Gastrocnemius medialis (tissue), 4 donors: ENCODE results near the gene PRSS56. TPM values are rescaled to one million over a fixed set of nuclear protein-coding genes. Genes with fewer than 3 reads are reported as not detected.
A peak's percentile ranks its signal among the peaks of the same experiment; 100 is the strongest.

Experiments used
- ATAC-seq, 2 donors: fragments of 150-250 bp; one replicate each; pipeline ENCODE4 v1.9.1; 2016
- DNase-seq, 2 donors: peaks; one replicate each; pipeline ENCODE4 v3.0.0-alpha.2; 2019
- H3K27ac ChIP-seq, 4 donors: fragments of 200-600 bp; sonication (generic); 1 replicate in 1 of 4; 2 replicates in 3 of 4; pipeline ENCODE4 v1.5.1; 2016 to 2018; ENCODE audit warnings: mild to moderate bottlenecking in 2 of 4, moderate library complexity in 1 of 4
- H3K27me3 ChIP-seq, 3 donors: fragments of 200-600 bp; sonication (generic) in 2 of 3; 1 replicate in 1 of 3; 2 replicates in 2 of 3; pipeline versions ENCODE4 v1.5.1 to v1.6.0; 2016 to 2019; ENCODE audit warnings: mild to moderate bottlenecking in 1 of 3, moderate library complexity in 1 of 3
- H3K36me3 ChIP-seq, 2 donors: fragments of 200-600 bp; sonication (generic) in 1 of 2; one replicate each; pipeline ENCODE4 v1.5.1; 2017 to 2018
- H3K4me1 ChIP-seq, 2 donors: fragments of 200-600 bp; sonication (generic) in 1 of 2; one replicate each; pipeline ENCODE4 v1.5.1; 2016 to 2017; ENCODE audit warnings: mild to moderate bottlenecking in 2 of 2
- H3K4me3 ChIP-seq, 4 donors: fragments of 200-600 bp; sonication (generic) in 3 of 4; 1 replicate in 1 of 4; 2 replicates in 3 of 4; pipeline ENCODE4 v1.5.1; 2016 to 2019; ENCODE audit warnings: mild to moderate bottlenecking in 2 of 4
- H3K9me3 ChIP-seq, 3 donors: fragments of 200-600 bp; sonication (generic) in 2 of 3; 1 replicate in 1 of 3; 2 replicates in 2 of 3; pipeline ENCODE4 v1.5.1; 2016 to 2019
- POLR2A ChIP-seq, 2 donors: fragments of 450-650 bp; IDR thresholded peaks; one replicate each; pipeline ENCODE4 v1.6.1; 2017; ENCODE audit warnings: antibody characterized with exemption in 2 of 2, mild to moderate bottlenecking in 2 of 2, moderate library complexity in 2 of 2
- in situ Hi-C, 4 donors: fragments of 200-750 bp; cut with MboI; loops; one replicate each; pipeline versions ENCODE4 v1.15.0 to v1.8.0; 2017; ENCODE audit warnings: low sequenced_read_pairs in 4 of 4
- intact Hi-C: fragments of 100-400 bp; cut with DNase I; formaldehyde crosslinking; loops from one replicate; pipeline ENCODE4 v1.15.1; 2023; ENCODE audit warnings: low total_unique reads
- total RNA-seq, 4 donors: library from RNA; depleted of rRNA; stranded (reverse); fragments of >200 nt; gene quantifications; one replicate each; pipeline versions ENCODE4 v1.1.0 to v1.2.3, GENCODE V29; 2016
- TF ChIP-seq, protein P1 (sequence below), 5 experiments: fragments of 450-650 bp in 3 of 5; fragments of 200-600 bp in 2 of 5; sonication (generic) in 2 of 5; IDR thresholded peaks in 4 of 5; conservative IDR thresholded peaks in 1 of 5; 1 replicate in 4 of 5; 2 replicates in 1 of 5; pipeline ENCODE4 v1.5.1; 2016 to 2019; ENCODE audit warnings: antibody characterized with exemption in 5 of 5, mild to moderate bottlenecking in 3 of 5, moderate library complexity in 3 of 5

PRSS56 gene
- total RNA-seq, 4 donors from 2014 or later = 1.0 to 3.2 (median 2.2) TPM

DNA sequence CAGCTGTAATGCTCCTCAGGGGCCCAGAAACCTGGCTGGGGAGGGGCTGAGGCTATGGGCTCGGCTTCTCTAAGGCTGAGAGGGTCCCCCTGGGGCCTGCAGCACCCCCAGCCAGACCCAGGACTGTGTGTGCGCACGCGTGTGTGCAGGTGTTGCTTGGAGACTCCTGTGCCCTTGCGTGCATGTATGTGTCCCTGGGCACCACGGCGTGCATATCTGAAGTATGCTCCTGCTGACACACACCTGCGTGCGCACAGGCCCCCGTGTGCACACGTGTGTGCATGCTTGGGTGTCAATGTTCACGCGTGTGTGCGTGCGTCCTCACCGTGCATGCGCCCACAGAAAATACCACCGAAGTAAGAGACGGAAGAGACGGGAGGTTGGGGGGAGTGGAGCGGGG lies 17.7 kb upstream of the PRSS56 start:
- DNase-seq (no peak), ATAC-seq (no peak)
- intact Hi-C loops = no loop called here
- H3K9me3 ChIP-seq = no peaks in the 10 kb centered on the region
- peaks cover 0 to 10% of the 10 kb centered on the region in 2 donors for H3K4me1 ChIP-seq
- no peaks in the 10 kb centered on the region for H3K36me3 ChIP-seq
- H3K4me3 ChIP-seq = peak overlapping the region in 2 of 4 donors; percentile 48 to 53
- no peak overlapping the region for H3K27ac ChIP-seq
- in situ Hi-C loops = loop anchor here in 1 of 4 donors (25.0 kb wide), 1 partner anchor 590 kb away; no protein-coding TSS in a partner anchor
- no peak for TF ChIP-seq POLR2A (IDR thresholded peaks at IDR 0.05)
- TF ChIP-seq, protein P1, sequence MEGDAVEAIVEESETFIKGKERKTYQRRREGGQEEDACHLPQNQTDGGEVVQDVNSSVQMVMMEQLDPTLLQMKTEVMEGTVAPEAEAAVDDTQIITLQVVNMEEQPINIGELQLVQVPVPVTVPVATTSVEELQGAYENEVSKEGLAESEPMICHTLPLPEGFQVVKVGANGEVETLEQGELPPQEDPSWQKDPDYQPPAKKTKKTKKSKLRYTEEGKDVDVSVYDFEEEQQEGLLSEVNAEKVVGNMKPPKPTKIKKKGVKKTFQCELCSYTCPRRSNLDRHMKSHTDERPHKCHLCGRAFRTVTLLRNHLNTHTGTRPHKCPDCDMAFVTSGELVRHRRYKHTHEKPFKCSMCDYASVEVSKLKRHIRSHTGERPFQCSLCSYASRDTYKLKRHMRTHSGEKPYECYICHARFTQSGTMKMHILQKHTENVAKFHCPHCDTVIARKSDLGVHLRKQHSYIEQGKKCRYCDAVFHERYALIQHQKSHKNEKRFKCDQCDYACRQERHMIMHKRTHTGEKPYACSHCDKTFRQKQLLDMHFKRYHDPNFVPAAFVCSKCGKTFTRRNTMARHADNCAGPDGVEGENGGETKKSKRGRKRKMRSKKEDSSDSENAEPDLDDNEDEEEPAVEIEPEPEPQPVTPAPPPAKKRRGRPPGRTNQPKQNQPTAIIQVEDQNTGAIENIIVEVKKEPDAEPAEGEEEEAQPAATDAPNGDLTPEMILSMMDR (IDR thresholded peaks at IDR 0.05 in 4 of 5, conservative IDR thresholded peaks at IDR 0.05 in 1 of 5) = no peak
- peaks cover 0 to 9% (median 0%) of the 10 kb centered on the region in 3 donors for H3K27me3 ChIP-seq

DNA sequence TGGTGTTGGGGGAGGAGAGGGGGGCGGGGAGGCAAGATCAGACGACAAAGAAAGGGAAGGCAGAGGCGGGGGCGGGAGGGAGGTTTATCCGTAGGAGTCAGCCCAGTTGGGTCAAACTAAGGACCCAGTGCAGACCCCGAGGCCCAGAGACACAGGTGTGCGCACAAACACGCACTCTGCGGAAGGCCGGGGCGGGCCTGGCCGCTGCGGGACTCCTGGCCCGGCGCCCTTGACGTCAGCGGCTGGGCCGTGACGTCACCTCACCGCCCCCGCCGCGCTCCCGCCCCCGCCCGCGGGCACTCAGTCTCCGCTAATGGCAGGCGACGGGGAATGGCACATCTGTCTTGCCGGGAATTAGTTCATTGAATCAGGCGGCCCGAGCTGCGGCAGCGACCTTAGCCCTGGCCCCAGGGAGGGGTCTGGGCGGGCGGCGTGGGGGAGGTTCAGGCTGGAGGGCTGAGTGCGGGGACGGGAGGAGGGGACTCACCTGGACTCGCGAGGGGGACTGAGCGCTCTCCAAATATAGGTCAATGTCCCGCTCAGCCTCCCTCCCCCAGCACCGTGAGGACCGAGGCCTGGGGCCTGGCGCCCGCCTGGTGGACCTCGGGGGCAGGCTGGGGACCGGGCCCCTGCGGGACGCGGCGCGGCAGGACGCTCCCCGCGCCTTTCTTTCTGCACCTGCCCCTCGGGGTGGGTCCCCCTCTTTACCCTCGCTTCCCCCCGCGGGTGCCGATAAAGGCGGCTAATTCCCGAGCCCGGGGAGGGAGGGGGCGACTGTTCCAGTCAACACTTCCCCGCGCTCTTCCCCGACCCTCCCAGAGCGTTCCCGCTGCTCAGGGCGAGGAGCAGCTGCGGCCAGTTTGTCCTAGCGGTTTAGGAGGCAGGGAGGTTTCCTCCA lies 17.0 kb upstream of the PRSS56 start:
- no peak overlapping the region for H3K27ac ChIP-seq
- peaks cover 0 to 9% (median 0%) of the 10 kb centered on the region in 3 donors for H3K27me3 ChIP-seq
- peak; percentile 33 to 54 for ATAC-seq
- intact Hi-C loops (no loop called here), in situ Hi-C loops (loop anchor here in 1 of 4 donors (25.0 kb wide), 1 partner anchor 591 kb away; no protein-coding TSS in a partner anchor)
- peak overlapping the region; percentile 48 to 69 (median 52) for H3K4me3 ChIP-seq
- no peak for DNase-seq
- peaks cover 0 to 10% of the 10 kb centered on the region in 2 donors for H3K4me1 ChIP-seq
- no peaks in the 10 kb centered on the region for H3K9me3 ChIP-seq
- no peaks in the 10 kb centered on the region for H3K36me3 ChIP-seq
- TF ChIP-seq POLR2A (IDR thresholded peaks at IDR 0.05) = no peak
- TF ChIP-seq, protein P1 (IDR thresholded peaks at IDR 0.05 in 4 of 5, conservative IDR thresholded peaks at IDR 0.05 in 1 of 5) = no peak

DNA sequence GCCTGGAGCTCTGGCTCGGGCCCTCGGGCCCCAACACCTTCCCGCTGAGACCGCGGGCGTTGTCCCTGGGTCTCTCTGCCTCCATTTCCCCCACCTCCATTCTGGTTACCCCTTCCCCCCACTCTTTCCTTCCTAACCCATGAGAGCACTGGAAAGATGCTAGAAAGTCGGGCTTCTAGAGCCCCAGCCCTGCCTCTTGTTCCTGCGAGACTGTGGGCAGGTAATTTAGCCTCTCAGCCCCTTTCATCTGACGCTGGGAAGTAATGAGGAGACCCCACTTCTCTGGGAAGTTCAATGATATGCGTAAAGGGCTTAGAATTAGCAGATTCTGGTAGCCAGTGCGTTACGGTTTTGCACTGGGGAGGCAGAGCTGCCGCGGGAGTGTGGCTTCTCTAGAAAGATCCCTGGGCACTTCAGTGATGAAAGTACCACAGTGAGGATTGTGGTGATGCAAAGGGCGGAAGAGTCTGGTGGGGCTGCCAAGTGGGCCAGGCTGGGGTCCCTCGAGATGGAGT lies 16.3 kb upstream of the PRSS56 start:
- no peak for ATAC-seq
- no peaks in the 10 kb centered on the region for H3K36me3 ChIP-seq
- TF ChIP-seq POLR2A (IDR thresholded peaks at IDR 0.05) = no peak
- TF ChIP-seq, protein P1 (IDR thresholded peaks at IDR 0.05 in 4 of 5, conservative IDR thresholded peaks at IDR 0.05 in 1 of 5) = no peak
- DNase-seq = no peak
- H3K27me3 ChIP-seq = peaks cover 0 to 9% (median 0%) of the 10 kb centered on the region in 3 donors
- peak overlapping the region in 3 of 4 donors; percentile 48 to 69 (median 53) for H3K4me3 ChIP-seq
- intact Hi-C loops = no loop called here
- in situ Hi-C loops = loop anchor here in 1 of 4 donors (25.0 kb wide), 1 partner anchor 592 kb away; no protein-coding TSS in a partner anchor
- H3K4me1 ChIP-seq = peaks cover 0 to 10% of the 10 kb centered on the region in 2 donors
- no peaks in the 10 kb centered on the region for H3K9me3 ChIP-seq
- no peak overlapping the region for H3K27ac ChIP-seq

DNA sequence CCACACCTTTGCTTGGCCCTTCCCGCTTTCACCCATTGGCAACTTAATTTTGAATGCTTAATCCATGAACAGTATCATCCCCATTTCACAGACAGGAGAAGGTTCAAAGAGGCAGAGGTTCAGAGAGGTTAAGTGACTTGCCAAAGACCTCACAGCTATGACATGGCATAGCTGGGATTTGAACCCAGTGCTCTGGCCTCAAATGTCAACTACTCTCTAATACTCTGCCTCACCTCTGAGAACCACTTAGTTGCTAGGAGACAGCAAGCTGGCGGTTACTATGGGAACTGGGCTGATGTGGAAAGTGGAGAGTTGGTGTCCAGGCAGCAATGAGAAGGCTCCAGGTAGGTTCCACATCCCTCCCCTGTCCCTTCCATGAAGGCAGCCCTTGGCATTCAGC lies 15.8 kb upstream of the PRSS56 start:
- H3K27ac ChIP-seq = no peak overlapping the region
- peaks cover 0 to 10% of the 10 kb centered on the region in 2 donors for H3K4me1 ChIP-seq
- TF ChIP-seq, protein P1 (IDR thresholded peaks at IDR 0.05 in 4 of 5, conservative IDR thresholded peaks at IDR 0.05 in 1 of 5) = no peak
- TF ChIP-seq POLR2A (IDR thresholded peaks at IDR 0.05) = no peak
- H3K27me3 ChIP-seq = peaks cover 0 to 9% (median 0%) of the 10 kb centered on the region in 3 donors
- intact Hi-C loops (no loop called here), in situ Hi-C loops (loop anchor here in 1 of 4 donors (25.0 kb wide), 1 partner anchor 592 kb away; no protein-coding TSS in a partner anchor)
- H3K4me3 ChIP-seq = no peak overlapping the region
- DNase-seq (no peak), ATAC-seq (no peak)
- no peaks in the 10 kb centered on the region for H3K9me3 ChIP-seq
- H3K36me3 ChIP-seq = no peaks in the 10 kb centered on the region
